ENCODE measurements around the gene EXOSC2. TPM values are rescaled to one million over a fixed set of nuclear protein-coding genes. Genes with fewer than 3 reads are reported as not detected.

EXOSC2 gene
- polyA plus RNA-seq, 2 donors, result 14.3 to 17.4 TPM

- Histone ChIP-seq H3K9me3 (ENCODE audit: control insufficient read depth in 2 of 2, insufficient read depth in 1 of 2, low read depth in 1 of 2, low read length in 1 of 2) (no peaks in the 10 kb centered on the region), H3K4me3 (ENCODE audit: low read depth in 1 of 2, low read length in 2 of 2) (no peak overlapping the region), H3K27me3 (ENCODE audit: control insufficient read depth in 1 of 2, insufficient read depth in 2 of 2, low read length in 2 of 2) (no peaks in the 10 kb centered on the region), H3K4me1 (ENCODE audit: control insufficient read depth in 2 of 2, insufficient read depth in 2 of 2, low read length in 1 of 2) (peaks cover 0 to 5% of the 10 kb centered on the region in 2 donors), H3K27ac (ENCODE audit: low read depth in 2 of 2, low read length in 1 of 2) (no peak overlapping the region), H3K36me3 (ENCODE audit: control insufficient read depth in 2 of 2, insufficient read depth in 2 of 2, low read length in 1 of 2) (peaks cover 2 to 5% of the 10 kb centered on the region in 2 donors)
- 57 to 64% methylated on average over 25 of the region's 25 CpGs for WGBS, 2 donors
These were observed 1.3 kb upstream of the EXOSC2 start for GRCh38 chr9:130692321-130692720.

GRCh38 chr9:130693101-130693425 lies 517 bp upstream of the EXOSC2 start:
- no peaks in the 10 kb centered on the region for H3K9me3 ChIP-seq (ENCODE audit: control insufficient read depth in 2 of 2, insufficient read depth in 1 of 2, low read depth in 1 of 2, low read length in 1 of 2)
- H3K4me3 ChIP-seq (ENCODE audit: low read depth in 1 of 2, low read length in 2 of 2), result peak overlapping the region in 1 of 2 donors; percentile 78
- H3K27ac ChIP-seq (ENCODE audit: low read depth in 2 of 2, low read length in 1 of 2), result peak overlapping the region in 1 of 2 donors; percentile 62
- peaks cover 0 to 6% of the 10 kb centered on the region in 2 donors for H3K4me1 ChIP-seq (ENCODE audit: control insufficient read depth in 2 of 2, insufficient read depth in 2 of 2, low read length in 1 of 2)
- WGBS, 2 donors, result 5 to 7% methylated on average over 8 of the region's 8 CpGs
- peaks cover 4 to 7% of the 10 kb centered on the region in 2 donors for H3K36me3 ChIP-seq (ENCODE audit: control insufficient read depth in 2 of 2, insufficient read depth in 2 of 2, low read length in 1 of 2)
- H3K27me3 ChIP-seq (ENCODE audit: control insufficient read depth in 1 of 2, insufficient read depth in 2 of 2, low read length in 2 of 2), result no peaks in the 10 kb centered on the region

- WGBS, 2 donors, result 0 to 1% methylated on average over 8 of the region's 8 CpGs
- H3K27ac ChIP-seq (ENCODE audit: low read depth in 2 of 2, low read length in 1 of 2), result peak overlapping the region in 1 of 2 donors; percentile 84
- H3K4me1 ChIP-seq (ENCODE audit: control insufficient read depth in 2 of 2, insufficient read depth in 2 of 2, low read length in 1 of 2), result peaks cover 0 to 7% of the 10 kb centered on the region in 2 donors
- no peaks in the 10 kb centered on the region for H3K27me3 ChIP-seq (ENCODE audit: control insufficient read depth in 1 of 2, insufficient read depth in 2 of 2, low read length in 2 of 2)
- H3K9me3 ChIP-seq (ENCODE audit: control insufficient read depth in 2 of 2, insufficient read depth in 1 of 2, low read depth in 1 of 2, low read length in 1 of 2), result no peaks in the 10 kb centered on the region
- peak overlapping the region; percentile 69 to 78 for H3K4me3 ChIP-seq (ENCODE audit: low read depth in 1 of 2, low read length in 2 of 2)
- H3K36me3 ChIP-seq (ENCODE audit: control insufficient read depth in 2 of 2, insufficient read depth in 2 of 2, low read length in 1 of 2), result peaks cover 5 to 8% of the 10 kb centered on the region in 2 donors
These were observed 625 bp downstream of the EXOSC2 start for GRCh38 chr9:130694205-130694604.

GRCh38 chr9:130696139-130696650 lies 2.6 kb downstream of the EXOSC2 start:
- Histone ChIP-seq H3K27me3 (ENCODE audit: control insufficient read depth in 1 of 2, insufficient read depth in 2 of 2, low read length in 2 of 2) (no peaks in the 10 kb centered on the region), H3K4me1 (ENCODE audit: control insufficient read depth in 2 of 2, insufficient read depth in 2 of 2, low read length in 1 of 2) (peaks cover 0 to 7% of the 10 kb centered on the region in 2 donors), H3K36me3 (ENCODE audit: control insufficient read depth in 2 of 2, insufficient read depth in 2 of 2, low read length in 1 of 2) (peaks cover 10 to 13% of the 10 kb centered on the region in 2 donors), H3K4me3 (ENCODE audit: low read depth in 1 of 2, low read length in 2 of 2) (no peak overlapping the region), H3K9me3 (ENCODE audit: control insufficient read depth in 2 of 2, insufficient read depth in 1 of 2, low read depth in 1 of 2, low read length in 1 of 2) (no peaks in the 10 kb centered on the region), H3K27ac (ENCODE audit: low read depth in 2 of 2, low read length in 1 of 2) (no peak overlapping the region)
- WGBS, 2 donors, result 80 to 85% methylated on average over 4 of the region's 4 CpGs

- WGBS, 2 donors, result 77 to 83% methylated on average over 8 of the region's 8 CpGs
- Histone ChIP-seq H3K4me1 (ENCODE audit: control insufficient read depth in 2 of 2, insufficient read depth in 2 of 2, low read length in 1 of 2) (peaks cover 0 to 7% of the 10 kb centered on the region in 2 donors), H3K27ac (ENCODE audit: low read depth in 2 of 2, low read length in 1 of 2) (no peak overlapping the region), H3K27me3 (ENCODE audit: control insufficient read depth in 1 of 2, insufficient read depth in 2 of 2, low read length in 2 of 2) (no peaks in the 10 kb centered on the region), H3K9me3 (ENCODE audit: control insufficient read depth in 2 of 2, insufficient read depth in 1 of 2, low read depth in 1 of 2, low read length in 1 of 2) (no peaks in the 10 kb centered on the region), H3K36me3 (ENCODE audit: control insufficient read depth in 2 of 2, insufficient read depth in 2 of 2, low read length in 1 of 2) (peaks cover 14 to 16% of the 10 kb centered on the region in 2 donors), H3K4me3 (ENCODE audit: low read depth in 1 of 2, low read length in 2 of 2) (no peak overlapping the region)
These were observed 3.4 kb downstream of the EXOSC2 start for GRCh38 chr9:130696996-130697395.

GRCh38 chr9:130698514-130698913 lies 4.9 kb downstream of the EXOSC2 start:
- Histone ChIP-seq H3K27ac (ENCODE audit: low read depth in 2 of 2, low read length in 1 of 2) (no peak overlapping the region), H3K36me3 (ENCODE audit: control insufficient read depth in 2 of 2, insufficient read depth in 2 of 2, low read length in 1 of 2) (peaks cover 14 to 21% of the 10 kb centered on the region in 2 donors), H3K27me3 (ENCODE audit: control insufficient read depth in 1 of 2, insufficient read depth in 2 of 2, low read length in 2 of 2) (no peaks in the 10 kb centered on the region), H3K9me3 (ENCODE audit: control insufficient read depth in 2 of 2, insufficient read depth in 1 of 2, low read depth in 1 of 2, low read length in 1 of 2) (no peaks in the 10 kb centered on the region), H3K4me3 (ENCODE audit: low read depth in 1 of 2, low read length in 2 of 2) (no peak overlapping the region), H3K4me1 (ENCODE audit: control insufficient read depth in 2 of 2, insufficient read depth in 2 of 2, low read length in 1 of 2) (peaks cover 0 to 4% of the 10 kb centered on the region in 2 donors)
- 51 to 52% methylated on average over 3 of the region's 3 CpGs for WGBS, 2 donors

GRCh38 chr9:130699047-130699446 lies 5.5 kb downstream of the EXOSC2 start:
- Histone ChIP-seq H3K27ac (ENCODE audit: low read depth in 2 of 2, low read length in 1 of 2) (no peak overlapping the region), H3K9me3 (ENCODE audit: control insufficient read depth in 2 of 2, insufficient read depth in 1 of 2, low read depth in 1 of 2, low read length in 1 of 2) (no peaks in the 10 kb centered on the region), H3K27me3 (ENCODE audit: control insufficient read depth in 1 of 2, insufficient read depth in 2 of 2, low read length in 2 of 2) (no peaks in the 10 kb centered on the region), H3K4me3 (ENCODE audit: low read depth in 1 of 2, low read length in 2 of 2) (no peak overlapping the region), H3K36me3 (ENCODE audit: control insufficient read depth in 2 of 2, insufficient read depth in 2 of 2, low read length in 1 of 2) (peaks cover 18 to 26% of the 10 kb centered on the region in 2 donors), H3K4me1 (ENCODE audit: control insufficient read depth in 2 of 2, insufficient read depth in 2 of 2, low read length in 1 of 2) (peaks cover 0 to 4% of the 10 kb centered on the region in 2 donors)
- 84 to 85% methylated on average over 2 of the region's 2 CpGs for WGBS, 2 donors

GRCh38 chr9:130701059-130702022 lies 7.8 kb downstream of the EXOSC2 start:
- peak overlapping the region in 1 of 2 donors; percentile 8 for H3K27ac ChIP-seq (ENCODE audit: low read depth in 2 of 2, low read length in 1 of 2)
- peaks cover 0 to 2% of the 10 kb centered on the region in 2 donors for H3K4me1 ChIP-seq (ENCODE audit: control insufficient read depth in 2 of 2, insufficient read depth in 2 of 2, low read length in 1 of 2)

GRCh38 chr9:130703501-130703900 lies 9.9 kb downstream of the EXOSC2 start:
- Histone ChIP-seq H3K36me3 (ENCODE audit: control insufficient read depth in 2 of 2, insufficient read depth in 2 of 2, low read length in 1 of 2) (peaks cover 18 to 22% of the 10 kb centered on the region in 2 donors), H3K9me3 (ENCODE audit: control insufficient read depth in 2 of 2, insufficient read depth in 1 of 2, low read depth in 1 of 2, low read length in 1 of 2) (no peaks in the 10 kb centered on the region), H3K27ac (ENCODE audit: low read depth in 2 of 2, low read length in 1 of 2) (no peak overlapping the region), H3K4me1 (ENCODE audit: control insufficient read depth in 2 of 2, insufficient read depth in 2 of 2, low read length in 1 of 2) (no peaks in the 10 kb centered on the region), H3K27me3 (ENCODE audit: control insufficient read depth in 1 of 2, insufficient read depth in 2 of 2, low read length in 2 of 2) (no peaks in the 10 kb centered on the region), H3K4me3 (ENCODE audit: low read depth in 1 of 2, low read length in 2 of 2) (no peak overlapping the region)
- 66 to 68% methylated on average over 7 of the region's 7 CpGs for WGBS, 2 donors

More at GRCh38 chr9:130701059-130702022, 7.8 kb downstream of the EXOSC2 start:
- H3K9me3 ChIP-seq (ENCODE audit: control insufficient read depth in 2 of 2, insufficient read depth in 1 of 2, low read depth in 1 of 2, low read length in 1 of 2), result no peaks in the 10 kb centered on the region
- no peaks in the 10 kb centered on the region for H3K27me3 ChIP-seq (ENCODE audit: control insufficient read depth in 1 of 2, insufficient read depth in 2 of 2, low read length in 2 of 2)
- 56 to 59% methylated on average over 13 of the region's 13 CpGs for WGBS, 2 donors
- H3K36me3 ChIP-seq (ENCODE audit: control insufficient read depth in 2 of 2, insufficient read depth in 2 of 2, low read length in 1 of 2), result peaks cover 22 to 26% of the 10 kb centered on the region in 2 donors
- H3K4me3 ChIP-seq (ENCODE audit: low read depth in 1 of 2, low read length in 2 of 2), result no peak overlapping the region

Data from esophagus (tissue), 2 donors.